CD4-positive, alpha-beta memory T cell (primary cell): ENCODE measurements around the gene ALKBH5. TPM values are rescaled to one million over a fixed set of nuclear protein-coding genes. Genes with fewer than 3 reads are reported as not detected.

Experiments used
- CTCF ChIA-PET: fragments of 350-600 bp; sonication (Branson Sonifier 250); formaldehyde crosslinking; loops from one replicate; lab custom pipeline; 2021; ENCODE audit warnings: inconsistent platforms; ENCODE audit not compliant: partially characterized antibody; lab: Charles Lee
- POLR2A ChIA-PET: fragments of 350-600 bp; sonication (Branson Sonifier 250); formaldehyde crosslinking; loops from one replicate; lab custom pipeline; 2021; ENCODE audit not compliant: partially characterized antibody; lab: Charles Lee
- DNase-seq, 5 donors: peaks; one replicate each; pipeline versions ENCODE4 v3.0.0 to v3.0.0-alpha.2; 2020 to 2022; ENCODE audit warnings: mixed read lengths in 1 of 5
- H3K27ac ChIP-seq: one replicate; pipeline ENCODE4 v1.7.0; 2013; ENCODE audit warnings: low read depth, low read length
- H3K27me3 ChIP-seq: 2 replicates; pipeline ENCODE4 v1.7.0; 2013; ENCODE audit warnings: mild to moderate bottlenecking, low read length, moderate library complexity; ENCODE audit not compliant: insufficient read depth
- H3K36me3 ChIP-seq: 2 replicates; pipeline ENCODE4 v1.7.0; 2013; ENCODE audit warnings: mild to moderate bottlenecking, low read length, moderate library complexity; ENCODE audit not compliant: insufficient read depth
- H3K4me1 ChIP-seq: 2 replicates; pipeline ENCODE4 v1.7.0; 2013; ENCODE audit warnings: mild to moderate bottlenecking, low read length, moderate library complexity; ENCODE audit not compliant: insufficient read depth
- H3K4me3 ChIP-seq, 2 donors: one replicate each; pipeline ENCODE4 v1.7.0; 2013; ENCODE audit warnings: low read length in 2 of 2, mild to moderate bottlenecking in 1 of 2
- H3K9me3 ChIP-seq, 2 donors: one replicate each; pipeline ENCODE4 v1.7.0; 2013; ENCODE audit warnings: low read length in 2 of 2, control low read depth in 1 of 2; ENCODE audit not compliant: control insufficient read depth in 1 of 2
- H3K27ac Mint-ChIP-seq, 7 donors: one replicate each; pipeline ENCODE4 v1.8.0; 2020 to 2021; ENCODE audit warnings: mixed read lengths in 7 of 7, mild to moderate bottlenecking in 6 of 7, inconsistent platforms in 3 of 7, moderate library complexity in 3 of 7
- H3K27me3 Mint-ChIP-seq, 2 donors: one replicate each; pipeline ENCODE4 v1.8.0; 2020 to 2021; ENCODE audit warnings: mixed read lengths in 2 of 2
- H3K36me3 Mint-ChIP-seq, 2 donors: one replicate each; pipeline ENCODE4 v1.8.0; 2020 to 2021; ENCODE audit warnings: mixed read lengths in 2 of 2, inconsistent platforms in 1 of 2, mild to moderate bottlenecking in 1 of 2
- H3K4me1 Mint-ChIP-seq, 4 donors: one replicate each; pipeline ENCODE4 v1.8.0; 2020 to 2021; ENCODE audit warnings: mixed read lengths in 4 of 4, mild to moderate bottlenecking in 1 of 4
- H3K4me3 Mint-ChIP-seq, 8 donors: one replicate each; pipeline ENCODE4 v1.8.0; 2020 to 2021; ENCODE audit warnings: mixed read lengths in 8 of 8, mild to moderate bottlenecking in 7 of 8, moderate library complexity in 6 of 8, inconsistent platforms in 3 of 8
- H3K9me3 Mint-ChIP-seq, 8 donors: one replicate each; pipeline ENCODE4 v1.8.0; 2020 to 2021; ENCODE audit warnings: mixed read lengths in 8 of 8, mild to moderate bottlenecking in 5 of 8, inconsistent platforms in 3 of 8, moderate library complexity in 1 of 8
- intact Hi-C: fragments of 100-400 bp; cut with micrococcal nuclease; formaldehyde crosslinking; loops from one replicate; pipeline ENCODE4 v1.15.1; 2023
- polyA plus RNA-seq, 2 donors: library from polyadenylated mRNA; unstranded; fragments of 300-500 nt; fragmentation: Illumina TruSeq; gene quantifications; one replicate each; pipeline ENCODE4 v1.2.3, GENCODE V29; 2021
- total RNA-seq, 2 experiments: library from RNA; stranded (reverse); gene quantifications; one replicate each; pipeline ENCODE4 v1.2.3, GENCODE V29; 2021

The ALKBH5 gene
- total and polyA plus RNA-seq, 4 experiments from 2014 or later, result 119 to 132 (median 123) TPM

DNA sequence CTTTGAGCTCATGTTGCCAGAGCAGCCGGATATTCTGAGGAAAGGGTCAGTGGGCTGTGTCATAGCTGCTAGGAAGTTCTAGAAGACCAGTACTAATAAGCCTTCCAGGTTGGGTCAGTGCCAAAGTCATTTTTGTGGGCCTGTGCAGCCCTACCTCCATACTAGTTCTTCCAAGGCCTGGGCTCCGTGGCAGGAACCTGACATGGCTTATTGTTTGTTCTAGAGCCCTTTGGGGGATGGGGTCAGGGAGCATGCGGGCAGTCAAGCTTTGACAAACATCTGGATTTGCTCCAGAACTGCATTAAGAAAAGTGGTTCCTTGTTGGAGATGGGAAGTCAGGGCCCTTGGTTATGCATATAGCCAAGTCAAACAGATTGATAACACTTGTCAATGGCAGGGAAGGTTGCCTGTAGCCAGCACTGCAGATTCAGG is 7.6 kb downstream of the ALKBH5 start:
- POLR2A ChIA-PET, result interaction anchor here (1.1 to 4.1 kb wide), 2 partner anchors 8 to 10 kb away, joined by 3 to 25 read pairs; partner anchors contain the start of gene ALKBH5
- Mint-ChIP-seq H3K27me3 (no peaks in the 10 kb centered on the region), H3K9me3 (no peaks in the 10 kb centered on the region), H3K36me3 (peaks cover 20 to 71% of the 10 kb centered on the region in 2 donors), H3K4me3 (peak overlapping the region in 5 of 8 donors; percentile 13 to 54 (median 37)), H3K4me1 (peaks cover 63 to 87% (median 76%) of the 10 kb centered on the region in 4 donors), H3K27ac (peak overlapping the region in 6 of 7 donors; percentile 49 to 82 (median 64))
- no peak for DNase-seq
- Histone ChIP-seq H3K4me3 (no peak overlapping the region), H3K9me3 (no peaks in the 10 kb centered on the region), H3K27ac (no peak overlapping the region), H3K36me3 (peaks cover 26% of the 10 kb centered on the region), H3K27me3 (no peaks in the 10 kb centered on the region), H3K4me1 (peaks cover 73% of the 10 kb centered on the region)
- CTCF ChIA-PET, result interaction anchor here (0.6 to 1.5 kb wide), 4 partner anchors 8 to 85 kb away, joined by 3 to 4 read pairs (median 3); partner anchors contain the start of gene ALKBH5
- intact Hi-C loops, result no loop called here

DNA sequence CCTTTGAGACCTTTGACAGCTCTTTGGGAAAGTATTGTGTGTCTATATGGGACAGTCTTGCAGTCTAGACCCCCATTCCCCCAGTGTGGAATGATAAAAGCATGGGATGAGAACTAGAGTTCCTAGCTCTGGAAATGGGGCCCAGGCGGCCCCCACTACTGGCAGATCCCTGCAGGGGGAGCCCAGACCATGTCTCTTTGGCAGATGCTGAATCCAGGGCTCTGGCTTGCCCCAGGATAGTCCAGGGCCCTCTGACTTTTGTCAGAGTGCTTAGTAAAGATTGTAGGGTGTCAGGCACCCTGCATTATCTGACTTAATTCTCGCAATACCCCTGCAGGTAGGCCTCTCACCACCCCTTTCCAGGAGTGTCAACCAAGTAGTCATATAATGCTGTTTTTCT is 8.3 kb downstream of the ALKBH5 start:
- peaks cover 32% of the 10 kb centered on the region for H3K36me3 ChIP-seq
- peak overlapping the region in 5 of 7 donors; percentile 61 to 82 (median 74) for H3K27ac Mint-ChIP-seq
- ChIA-PET POLR2A (interaction anchor here (4.1 kb wide), 1 partner anchor 8 kb away, joined by 25 read pairs; the partner anchor contains the start of gene ALKBH5), CTCF (interaction anchor here (0.6 to 1.5 kb wide), 4 partner anchors 9 to 84 kb away, joined by 3 to 4 read pairs (median 3); partner anchors contain the start of gene ALKBH5)
- H3K36me3 Mint-ChIP-seq, result peaks cover 27 to 72% of the 10 kb centered on the region in 2 donors
- peaks cover 68% of the 10 kb centered on the region for H3K4me1 ChIP-seq
- no peaks in the 10 kb centered on the region for H3K27me3 ChIP-seq
- no peak overlapping the region for H3K27ac ChIP-seq
- peaks cover 62 to 87% (median 75%) of the 10 kb centered on the region in 4 donors for H3K4me1 Mint-ChIP-seq
- no peaks in the 10 kb centered on the region for H3K27me3 Mint-ChIP-seq
- no peaks in the 10 kb centered on the region for H3K9me3 Mint-ChIP-seq
- no peaks in the 10 kb centered on the region for H3K9me3 ChIP-seq
- H3K4me3 Mint-ChIP-seq, result peak overlapping the region in 2 of 8 donors; percentile 43 to 54
- DNase-seq, result no peak
- H3K4me3 ChIP-seq, result no peak overlapping the region
- intact Hi-C loops, result no loop called here

DNA sequence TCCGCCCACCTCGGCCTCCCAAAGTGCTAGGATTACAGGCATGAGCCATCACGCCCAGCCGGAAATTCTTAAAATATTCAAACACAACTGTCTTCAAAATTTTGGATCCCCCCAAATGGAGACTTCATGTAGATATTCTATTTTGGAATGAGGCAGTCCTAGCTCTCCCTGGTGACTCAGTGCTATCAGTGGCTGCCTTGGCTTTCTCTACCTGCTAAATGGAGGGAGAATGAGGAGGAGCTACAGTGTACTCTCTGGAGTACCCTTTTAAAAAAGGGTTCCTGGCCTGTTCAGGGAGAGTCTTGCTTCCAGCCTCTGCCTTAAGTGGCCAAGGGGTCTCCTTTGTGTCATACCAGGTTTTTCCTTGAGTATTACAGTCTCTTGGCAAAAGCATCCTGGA is 10.8 kb downstream of the ALKBH5 start:
- H3K36me3 Mint-ChIP-seq, result peaks cover 35 to 79% of the 10 kb centered on the region in 2 donors
- CTCF ChIA-PET, result no interaction called here

DNA sequence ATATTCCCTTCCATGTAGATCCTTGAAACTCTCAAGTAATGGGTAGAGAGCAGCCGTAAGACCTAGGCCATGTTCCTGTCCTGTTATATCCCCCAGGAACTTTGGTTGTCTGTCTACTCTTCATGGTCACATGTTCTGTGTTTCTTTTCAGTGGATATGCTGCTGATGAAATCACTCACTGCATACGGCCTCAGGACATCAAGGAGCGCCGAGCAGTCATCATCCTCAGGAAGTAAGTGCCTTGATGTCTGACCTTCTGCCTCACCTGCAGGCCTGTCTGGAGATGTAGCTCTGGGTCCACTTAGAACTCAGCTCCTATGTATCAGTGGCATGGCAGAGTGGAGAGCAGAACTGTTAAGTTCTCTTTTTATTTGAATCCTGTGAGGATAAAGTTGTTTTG is 11.2 kb downstream of the ALKBH5 start:
- no peak overlapping the region for H3K4me3 ChIP-seq
- no peaks in the 10 kb centered on the region for H3K27me3 ChIP-seq
- peaks cover 55% of the 10 kb centered on the region for H3K4me1 ChIP-seq
- H3K27me3 Mint-ChIP-seq, result no peaks in the 10 kb centered on the region
- peaks cover 55 to 85% (median 71%) of the 10 kb centered on the region in 4 donors for H3K4me1 Mint-ChIP-seq
- H3K36me3 ChIP-seq, result peaks cover 45% of the 10 kb centered on the region
- CTCF ChIA-PET, result no interaction called here
- POLR2A ChIA-PET, result interaction anchor here (4.1 kb wide), 1 partner anchor 11 kb away, joined by 25 read pairs; the partner anchor contains the start of gene ALKBH5
- intact Hi-C loops, result no loop called here
- peaks cover 33 to 77% of the 10 kb centered on the region in 2 donors for H3K36me3 Mint-ChIP-seq
- peak overlapping the region in 3 of 7 donors; percentile 0 to 65 (median 35) for H3K27ac Mint-ChIP-seq
- H3K27ac ChIP-seq, result no peak overlapping the region
- H3K4me3 Mint-ChIP-seq, result peak overlapping the region in 2 of 8 donors; percentile 8 to 13
- H3K9me3 Mint-ChIP-seq, result no peaks in the 10 kb centered on the region
- no peak for DNase-seq
- no peaks in the 10 kb centered on the region for H3K9me3 ChIP-seq

More for the DNA sequence above, 10.8 kb downstream of the ALKBH5 start:
- intact Hi-C loops, result no loop called here
- Mint-ChIP-seq H3K27me3 (no peaks in the 10 kb centered on the region), H3K4me1 (peaks cover 58 to 87% (median 73%) of the 10 kb centered on the region in 4 donors), H3K4me3 (peak overlapping the region in 2 of 8 donors; percentile 8 to 13), H3K9me3 (no peaks in the 10 kb centered on the region), H3K27ac (peak overlapping the region in 2 of 7 donors; percentile 41 to 48)
- Histone ChIP-seq H3K4me1 (peaks cover 59% of the 10 kb centered on the region), H3K36me3 (peaks cover 45% of the 10 kb centered on the region), H3K27ac (no peak overlapping the region), H3K27me3 (no peaks in the 10 kb centered on the region), H3K9me3 (no peaks in the 10 kb centered on the region), H3K4me3 (no peak overlapping the region)
- DNase-seq, result no peak
- POLR2A ChIA-PET, result interaction anchor here (4.1 kb wide), 1 partner anchor 11 kb away, joined by 25 read pairs; the partner anchor contains the start of gene ALKBH5

DNA sequence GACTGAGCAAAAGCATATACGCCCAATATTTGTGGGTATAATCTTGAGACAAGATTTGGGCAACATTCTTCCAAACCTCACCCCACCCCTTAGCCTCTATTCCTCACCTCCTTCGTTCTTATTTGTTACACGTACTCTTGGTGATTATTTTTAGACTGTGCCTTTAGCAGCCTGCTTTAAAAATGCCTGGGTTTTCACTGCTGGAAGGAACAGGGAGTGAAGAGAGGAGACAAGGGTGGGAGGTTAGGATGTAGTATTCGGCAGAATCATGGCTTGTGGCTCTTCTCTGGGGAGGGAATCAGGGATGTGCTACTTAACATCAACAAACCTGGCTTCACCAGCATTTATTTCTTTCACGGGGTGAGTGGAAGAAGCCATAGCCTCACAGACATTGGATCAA is 11.6 kb downstream of the ALKBH5 start:
- Histone ChIP-seq H3K27ac (no peak overlapping the region), H3K36me3 (peaks cover 47% of the 10 kb centered on the region), H3K4me1 (peaks cover 53% of the 10 kb centered on the region), H3K9me3 (no peaks in the 10 kb centered on the region), H3K27me3 (no peaks in the 10 kb centered on the region), H3K4me3 (no peak overlapping the region)
- POLR2A ChIA-PET, result interaction anchor here (4.1 kb wide), 1 partner anchor 12 kb away, joined by 25 read pairs; the partner anchor contains the start of gene ALKBH5
- H3K4me3 Mint-ChIP-seq, result no peak overlapping the region
- H3K36me3 Mint-ChIP-seq, result peaks cover 33 to 78% of the 10 kb centered on the region in 2 donors
- H3K4me1 Mint-ChIP-seq, result peaks cover 51 to 84% (median 69%) of the 10 kb centered on the region in 4 donors
- intact Hi-C loops, result no loop called here
- CTCF ChIA-PET, result no interaction called here
- no peaks in the 10 kb centered on the region for H3K9me3 Mint-ChIP-seq
- H3K27me3 Mint-ChIP-seq, result no peaks in the 10 kb centered on the region
- DNase-seq, result no peak
- H3K27ac Mint-ChIP-seq, result peak overlapping the region in 4 of 7 donors; percentile 0 to 48 (median 20)

DNA sequence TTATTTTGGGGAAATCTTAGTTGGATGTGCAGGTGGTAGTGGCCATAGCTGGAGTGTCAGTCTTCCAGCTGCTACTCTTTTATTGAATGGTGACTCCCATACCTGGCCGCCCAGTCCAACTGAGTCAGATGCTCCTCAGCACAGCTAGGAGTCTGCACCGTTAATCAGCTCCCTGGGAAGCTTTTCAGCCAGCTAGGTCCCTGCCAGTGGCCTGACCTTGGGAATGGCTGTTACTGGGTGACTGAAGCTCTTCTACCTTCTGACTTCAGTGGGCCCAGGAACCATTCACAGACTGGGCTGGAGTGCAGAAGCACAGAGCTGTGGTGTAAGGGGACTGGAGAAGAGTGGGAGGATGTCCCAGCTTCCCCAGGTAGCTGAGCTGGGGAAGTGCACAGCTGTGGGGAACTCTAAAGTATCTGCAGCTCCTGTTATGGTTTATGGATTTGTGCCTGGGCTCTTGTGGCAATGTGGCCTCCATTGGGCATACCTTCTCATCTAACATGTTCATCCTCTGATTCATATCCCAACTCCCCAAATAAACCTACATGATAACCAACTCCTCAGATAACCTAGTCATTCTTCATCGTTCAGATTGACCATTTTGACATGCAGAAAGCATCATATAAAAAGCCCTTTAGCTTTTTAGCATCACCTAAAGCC is 14.0 kb downstream of the ALKBH5 start:
- Mint-ChIP-seq H3K36me3 (peaks cover 33 to 77% of the 10 kb centered on the region in 2 donors), H3K27ac (peak overlapping the region in 3 of 7 donors; percentile 37 to 59 (median 37)), H3K4me3 (no peak overlapping the region), H3K4me1 (peaks cover 41 to 69% (median 57%) of the 10 kb centered on the region in 4 donors), H3K9me3 (no peaks in the 10 kb centered on the region), H3K27me3 (no peaks in the 10 kb centered on the region)
- no peak overlapping the region for H3K4me3 ChIP-seq
- DNase-seq, result no peak
- no peaks in the 10 kb centered on the region for H3K27me3 ChIP-seq
- no peak overlapping the region for H3K27ac ChIP-seq
- H3K4me1 ChIP-seq, result peaks cover 41% of the 10 kb centered on the region
- intact Hi-C loops, result no loop called here
- no peaks in the 10 kb centered on the region for H3K9me3 ChIP-seq
- ChIA-PET POLR2A (interaction anchor here (1.3 to 2.5 kb wide), 3 partner anchors 9 to 15 kb away, joined by 6 to 9 read pairs (median 9); partner anchors contain the start of gene ALKBH5), CTCF (interaction anchor here (1.5 kb wide), 1 partner anchor 55 kb away, joined by 5 read pairs; no protein-coding TSS in a partner anchor)
- peaks cover 53% of the 10 kb centered on the region for H3K36me3 ChIP-seq

DNA sequence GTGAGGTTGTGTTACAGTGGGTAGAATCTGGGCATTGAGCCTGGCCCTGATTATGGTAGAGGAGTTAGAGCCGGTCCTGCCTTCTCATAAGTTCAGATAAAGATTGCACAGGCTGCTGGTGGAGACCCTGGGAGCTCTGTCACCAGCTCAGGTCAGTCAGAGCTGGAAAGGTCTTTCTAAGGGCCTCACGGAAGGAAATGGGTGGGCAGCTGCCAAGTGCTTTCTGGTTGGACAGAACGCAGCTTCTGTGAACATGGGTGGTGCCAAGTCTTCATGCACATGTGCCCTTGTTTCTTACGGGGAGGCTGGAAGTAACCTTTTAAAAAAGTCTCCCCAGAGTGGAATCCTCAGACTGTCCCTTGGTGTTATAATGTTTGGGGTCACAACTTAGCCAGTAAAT is 14.9 kb downstream of the ALKBH5 start:
- peaks cover 38 to 68% (median 53%) of the 10 kb centered on the region in 4 donors for H3K4me1 Mint-ChIP-seq
- no peak overlapping the region for H3K4me3 Mint-ChIP-seq
- H3K36me3 Mint-ChIP-seq, result peaks cover 35 to 78% of the 10 kb centered on the region in 2 donors

More for the DNA sequence above, 14.9 kb downstream of the ALKBH5 start:
- ChIA-PET POLR2A (interaction anchor here (2.0 to 2.5 kb wide), 2 partner anchors 10 to 16 kb away, joined by 6 to 9 read pairs; no protein-coding TSS in a partner anchor), CTCF (no interaction called here)
- Histone ChIP-seq H3K9me3 (no peaks in the 10 kb centered on the region), H3K36me3 (peaks cover 53% of the 10 kb centered on the region), H3K27me3 (no peaks in the 10 kb centered on the region), H3K27ac (no peak overlapping the region), H3K4me3 (no peak overlapping the region), H3K4me1 (peaks cover 40% of the 10 kb centered on the region)
- Mint-ChIP-seq H3K27ac (peak overlapping the region in 4 of 7 donors; percentile 38 to 78 (median 59)), H3K9me3 (no peaks in the 10 kb centered on the region), H3K27me3 (no peaks in the 10 kb centered on the region)
- intact Hi-C loops, result no loop called here
- no peak for DNase-seq
